Fibroblast of mammary gland (primary cell): ENCODE results near the gene MYH9.
A peak's percentile ranks its signal among the peaks of the same experiment; 100 is the strongest.

Experiments
- DNase-seq: peaks from one replicate; pipeline ENCODE4 v3.0.0-alpha.2; 2010; ENCODE audit warnings: low read depth
- H3K4me3 ChIP-seq: 2 replicates; pipeline ENCODE4 v1.5.1; 2011; ENCODE audit warnings: low read depth, mild to moderate bottlenecking, low read length, moderate library complexity; ENCODE audit not compliant: control insufficient read depth
- CTCF ChIP-seq: conservative IDR thresholded peaks from 2 replicates; pipeline ENCODE4 v1.5.1; 2011; ENCODE audit warnings: low read depth, low read length, inconsistent platforms; ENCODE audit not compliant: control insufficient read depth, insufficient read depth

MYH9 gene

GRCh38 chr22:36336246-36337182 lies 51.3 kb downstream of the MYH9 start:
- TF ChIP-seq CTCF: no peak
- no peak overlapping the region for H3K4me3 ChIP-seq

GRCh38 chr22:36335621-36336020 lies 52.1 kb downstream of the MYH9 start:
- no peak overlapping the region for H3K4me3 ChIP-seq
- no peak for DNase-seq
- no peak for TF ChIP-seq CTCF

More at GRCh38 chr22:36336246-36337182, 51.3 kb downstream of the MYH9 start:
- no peak for DNase-seq

- no peak overlapping the region for H3K4me3 ChIP-seq
- TF ChIP-seq CTCF: no peak
- DNase-seq: peak; percentile 68
These were observed 52.8 kb downstream of the MYH9 start for GRCh38 chr22:36334821-36335603.

- no peak for TF ChIP-seq CTCF
- no peak overlapping the region for H3K4me3 ChIP-seq
- no peak for DNase-seq
These were observed 53.5 kb downstream of the MYH9 start for GRCh38 chr22:36334081-36334820.

GRCh38 chr22:36333644-36334043 lies 54.1 kb downstream of the MYH9 start:
- DNase-seq: no peak
- H3K4me3 ChIP-seq: no peak overlapping the region
- no peak for TF ChIP-seq CTCF

- no peak overlapping the region for H3K4me3 ChIP-seq
- DNase-seq: peak; percentile 91
- TF ChIP-seq CTCF: no peak
These were observed 55.0 kb downstream of the MYH9 start for GRCh38 chr22:36332623-36333332.
